ENCODE measurements around the gene SEC14L2.
A peak's percentile ranks its signal among the peaks of the same experiment; 100 is the strongest.

The SEC14L2 gene

GRCh38 chr22:30408388-30409102 lies 11.7 kb downstream of the SEC14L2 start:
- no peaks in the 10 kb centered on the region for H3K9me3 ChIP-seq (ENCODE audit: low read length)
- H3K4me1 ChIP-seq (ENCODE audit: insufficient read depth, low read length): no peaks in the 10 kb centered on the region
- no peaks in the 10 kb centered on the region for H3K27me3 ChIP-seq (ENCODE audit: control insufficient read depth in 1 of 2, insufficient read depth in 2 of 2, low read length in 2 of 2)
- H3K4me3 ChIP-seq (ENCODE audit: low read depth in 1 of 2, low read length in 2 of 2): no peak overlapping the region
- H3K9ac ChIP-seq (ENCODE audit: low read length): no peak overlapping the region
- H3K27ac ChIP-seq (ENCODE audit: low read depth, low read length): no peak overlapping the region
- H3K36me3 ChIP-seq (ENCODE audit: insufficient read depth, low read length): peaks cover 34% of the 10 kb centered on the region

GRCh38 chr22:30411780-30412179 lies 15.0 kb downstream of the SEC14L2 start:
- no peaks in the 10 kb centered on the region for H3K9me3 ChIP-seq (ENCODE audit: low read length)
- no peak overlapping the region for H3K9ac ChIP-seq (ENCODE audit: low read length)
- peaks cover 48% of the 10 kb centered on the region for H3K36me3 ChIP-seq (ENCODE audit: insufficient read depth, low read length)
- no peaks in the 10 kb centered on the region for H3K27me3 ChIP-seq (ENCODE audit: control insufficient read depth in 1 of 2, insufficient read depth in 2 of 2, low read length in 2 of 2)
- H3K27ac ChIP-seq (ENCODE audit: low read depth, low read length): no peak overlapping the region
- H3K4me1 ChIP-seq (ENCODE audit: insufficient read depth, low read length): no peaks in the 10 kb centered on the region
- no peak overlapping the region for H3K4me3 ChIP-seq (ENCODE audit: low read depth in 1 of 2, low read length in 2 of 2)

GRCh38 chr22:30413001-30413400 lies 16.2 kb downstream of the SEC14L2 start:
- Histone ChIP-seq H3K4me3 (ENCODE audit: low read depth in 1 of 2, low read length in 2 of 2) (no peak overlapping the region), H3K27ac (ENCODE audit: low read depth, low read length) (no peak overlapping the region), H3K4me1 (ENCODE audit: insufficient read depth, low read length) (no peaks in the 10 kb centered on the region), H3K9me3 (ENCODE audit: low read length) (no peaks in the 10 kb centered on the region), H3K9ac (ENCODE audit: low read length) (no peak overlapping the region), H3K27me3 (ENCODE audit: control insufficient read depth in 1 of 2, insufficient read depth in 2 of 2, low read length in 2 of 2) (no peaks in the 10 kb centered on the region), H3K36me3 (ENCODE audit: insufficient read depth, low read length) (peaks cover 42% of the 10 kb centered on the region)

- no peak overlapping the region for H3K27ac ChIP-seq (ENCODE audit: low read depth, low read length)
- no peaks in the 10 kb centered on the region for H3K4me1 ChIP-seq (ENCODE audit: insufficient read depth, low read length)
- peaks cover 43% of the 10 kb centered on the region for H3K36me3 ChIP-seq (ENCODE audit: insufficient read depth, low read length)
- no peak overlapping the region for H3K9ac ChIP-seq (ENCODE audit: low read length)
- H3K4me3 ChIP-seq (ENCODE audit: low read depth in 1 of 2, low read length in 2 of 2): no peak overlapping the region
- H3K27me3 ChIP-seq (ENCODE audit: control insufficient read depth in 1 of 2, insufficient read depth in 2 of 2, low read length in 2 of 2): no peaks in the 10 kb centered on the region
- H3K9me3 ChIP-seq (ENCODE audit: low read length): no peaks in the 10 kb centered on the region
Measured at GRCh38 chr22:30413745-30414524, 17.1 kb downstream of the SEC14L2 start.

- Histone ChIP-seq H3K9ac (ENCODE audit: low read length) (no peak overlapping the region), H3K9me3 (ENCODE audit: low read length) (no peaks in the 10 kb centered on the region), H3K4me1 (ENCODE audit: insufficient read depth, low read length) (no peaks in the 10 kb centered on the region), H3K4me3 (ENCODE audit: low read depth in 1 of 2, low read length in 2 of 2) (no peak overlapping the region), H3K36me3 (ENCODE audit: insufficient read depth, low read length) (peaks cover 37% of the 10 kb centered on the region), H3K27me3 (ENCODE audit: control insufficient read depth in 1 of 2, insufficient read depth in 2 of 2, low read length in 2 of 2) (no peaks in the 10 kb centered on the region), H3K27ac (ENCODE audit: low read depth, low read length) (no peak overlapping the region)
Measured at GRCh38 chr22:30414525-30415047, 17.8 kb downstream of the SEC14L2 start.

GRCh38 chr22:30416403-30416802 lies 19.6 kb downstream of the SEC14L2 start:
- Histone ChIP-seq H3K4me3 (ENCODE audit: low read depth in 1 of 2, low read length in 2 of 2) (no peak overlapping the region), H3K9me3 (ENCODE audit: low read length) (no peaks in the 10 kb centered on the region), H3K27me3 (ENCODE audit: control insufficient read depth in 1 of 2, insufficient read depth in 2 of 2, low read length in 2 of 2) (no peaks in the 10 kb centered on the region), H3K27ac (ENCODE audit: low read depth, low read length) (no peak overlapping the region), H3K9ac (ENCODE audit: low read length) (no peak overlapping the region), H3K36me3 (ENCODE audit: insufficient read depth, low read length) (peaks cover 36% of the 10 kb centered on the region), H3K4me1 (ENCODE audit: insufficient read depth, low read length) (no peaks in the 10 kb centered on the region)

- H3K9ac ChIP-seq (ENCODE audit: low read length): no peak overlapping the region
- no peaks in the 10 kb centered on the region for H3K9me3 ChIP-seq (ENCODE audit: low read length)
- no peak overlapping the region for H3K27ac ChIP-seq (ENCODE audit: low read depth, low read length)
- H3K4me1 ChIP-seq (ENCODE audit: insufficient read depth, low read length): peaks cover under 1% of the 10 kb centered on the region
- peaks cover 36% of the 10 kb centered on the region for H3K36me3 ChIP-seq (ENCODE audit: insufficient read depth, low read length)
- no peak overlapping the region for H3K4me3 ChIP-seq (ENCODE audit: low read depth in 1 of 2, low read length in 2 of 2)
- H3K27me3 ChIP-seq (ENCODE audit: control insufficient read depth in 1 of 2, insufficient read depth in 2 of 2, low read length in 2 of 2): no peaks in the 10 kb centered on the region
Measured at GRCh38 chr22:30416837-30417236, 20.0 kb downstream of the SEC14L2 start.

- Histone ChIP-seq H3K36me3 (ENCODE audit: insufficient read depth, low read length) (peaks cover 24% of the 10 kb centered on the region), H3K9me3 (ENCODE audit: low read length) (no peaks in the 10 kb centered on the region), H3K4me1 (ENCODE audit: insufficient read depth, low read length) (peaks cover 24% of the 10 kb centered on the region), H3K9ac (ENCODE audit: low read length) (no peak overlapping the region), H3K27ac (ENCODE audit: low read depth, low read length) (no peak overlapping the region), H3K4me3 (ENCODE audit: low read depth in 1 of 2, low read length in 2 of 2) (no peak overlapping the region), H3K27me3 (ENCODE audit: control insufficient read depth in 1 of 2, insufficient read depth in 2 of 2, low read length in 2 of 2) (no peaks in the 10 kb centered on the region)
Measured at GRCh38 chr22:30420347-30421125, 23.7 kb downstream of the SEC14L2 start.

GRCh38 chr22:30421695-30422480 lies 25.1 kb downstream of the SEC14L2 start:
- H3K27ac ChIP-seq (ENCODE audit: low read depth, low read length): peak overlapping the region; percentile 100
- H3K9ac ChIP-seq (ENCODE audit: low read length): peak overlapping the region; percentile 88
- H3K4me1 ChIP-seq (ENCODE audit: insufficient read depth, low read length): peaks cover 34% of the 10 kb centered on the region
- H3K9me3 ChIP-seq (ENCODE audit: low read length): no peaks in the 10 kb centered on the region
- peaks cover 12% of the 10 kb centered on the region for H3K36me3 ChIP-seq (ENCODE audit: insufficient read depth, low read length)
- H3K27me3 ChIP-seq (ENCODE audit: control insufficient read depth in 1 of 2, insufficient read depth in 2 of 2, low read length in 2 of 2): no peaks in the 10 kb centered on the region
- peak overlapping the region in 1 of 2 donors; percentile 92 for H3K4me3 ChIP-seq (ENCODE audit: low read depth in 1 of 2, low read length in 2 of 2)

- H3K4me1 ChIP-seq (ENCODE audit: insufficient read depth, low read length): peaks cover 34% of the 10 kb centered on the region
- H3K27ac ChIP-seq (ENCODE audit: low read depth, low read length): peak overlapping the region; percentile 100
- no peaks in the 10 kb centered on the region for H3K9me3 ChIP-seq (ENCODE audit: low read length)
- peaks cover 12% of the 10 kb centered on the region for H3K36me3 ChIP-seq (ENCODE audit: insufficient read depth, low read length)
- no peaks in the 10 kb centered on the region for H3K27me3 ChIP-seq (ENCODE audit: control insufficient read depth in 1 of 2, insufficient read depth in 2 of 2, low read length in 2 of 2)
- peak overlapping the region; percentile 64 to 92 for H3K4me3 ChIP-seq (ENCODE audit: low read depth in 1 of 2, low read length in 2 of 2)
- peak overlapping the region; percentile 88 for H3K9ac ChIP-seq (ENCODE audit: low read length)
Measured at GRCh38 chr22:30422481-30423300, 25.9 kb downstream of the SEC14L2 start.

All from muscle layer of colon (tissue), 2 donors.